ENCODE results near the gene LZTS2. TPM values are rescaled to one million over a fixed set of nuclear protein-coding genes. Genes with fewer than 3 reads are reported as not detected.

The LZTS2 gene
- total and polyA plus RNA-seq, 2 of the 4 experiments (the other 2 are of a cell fraction): 19.2 to 101 TPM

- BruUV-seq (replicated peaks): no TSS peak
- Histone ChIP-seq H2BK120ac (ENCODE audit: low read depth, low read length) (no peak overlapping the region), H3K36me3 (ENCODE audit: control insufficient read depth, insufficient read depth, low read length) (no peaks in the 10 kb centered on the region), H2BK5ac (ENCODE audit: low read depth, low read length, poor library complexity, severe bottlenecking) (no peak overlapping the region), H3K79me1 (ENCODE audit: low read depth in 1 of 2, low read length in 2 of 2) (peaks cover 4 to 33% of the 10 kb centered on the region in 2 experiments), H3K56ac (ENCODE audit: extremely low read depth, insufficient read depth, low read length) (no peak overlapping the region), H4K8ac (ENCODE audit: low read depth in 2 of 2, low read length in 2 of 2) (no peak overlapping the region), H3K4ac (ENCODE audit: low read depth, low read length) (no peak overlapping the region), H4K5ac (ENCODE audit: low read depth, low read length) (no peak overlapping the region), H2AFZ (replicated peaks; ENCODE audit: low read length, poor library complexity) (no peak overlapping the region), H3K9me1 (ENCODE audit: insufficient read depth, low read length) (no peaks in the 10 kb centered on the region), H3K27me3 (ENCODE audit: control insufficient read depth, insufficient read depth, low read length) (no peaks in the 10 kb centered on the region), H4K20me1 (ENCODE audit: insufficient read depth, low read length) (no peaks in the 10 kb centered on the region; the same call in none of the 2 replicates), H3K4me2 (ENCODE audit: low read depth, low read length) (no peak overlapping the region), H3K9ac (ENCODE audit: low read depth, low read length) (no peak overlapping the region), H2BK15ac (ENCODE audit: low read depth, low read length) (no peak overlapping the region), H4K91ac (ENCODE audit: insufficient read depth, low read depth, low read length) (no peak overlapping the region), H3K27ac (ENCODE audit: insufficient read depth, low read length) (no peak overlapping the region), H3K14ac (replicated peaks; ENCODE audit: low read depth, low read length) (no peak overlapping the region), H2AK9ac (replicated peaks; ENCODE audit: low read depth, low read length, poor library complexity) (no peak overlapping the region), H2BK20ac (ENCODE audit: low read depth, low read length) (no peak overlapping the region), H3K18ac (ENCODE audit: low read depth, low read length) (no peak overlapping the region), H3K23ac (ENCODE audit: low read depth, low read length) (no peak overlapping the region), H2AK5ac (ENCODE audit: low read depth, low read length) (no peak overlapping the region), H3K9me3 (ENCODE audit: control insufficient read depth, insufficient read depth, low read length) (no peaks in the 10 kb centered on the region), H3K4me1 (ENCODE audit: control insufficient read depth, insufficient read depth, low read length) (peaks cover 7% of the 10 kb centered on the region), H3K4me3 (ENCODE audit: insufficient read depth, low read depth, low read length) (no peak overlapping the region)
- intact Hi-C loops (cut with micrococcal nuclease): no loop called here
- ATAC-seq (ENCODE audit: low read depth): no peak
- WGBS, 2 experiments (ENCODE audit: extremely low coverage in 2 of 2, insufficient read length in 1 of 2): 100% methylated on average over 1 of the region's 4 CpGs; no CpG with 5 or more reads in 1 of the 2 experiments
- no peak for TF ChIP-seq CEBPB (IDR thresholded peaks at IDR 0.05; ENCODE audit: low read depth, low read length)
- TF ChIP-seq FOS (IDR thresholded peaks at IDR 0.05; ENCODE audit: low read depth, low read length): no peak
- TF ChIP-seq, protein P1, sequence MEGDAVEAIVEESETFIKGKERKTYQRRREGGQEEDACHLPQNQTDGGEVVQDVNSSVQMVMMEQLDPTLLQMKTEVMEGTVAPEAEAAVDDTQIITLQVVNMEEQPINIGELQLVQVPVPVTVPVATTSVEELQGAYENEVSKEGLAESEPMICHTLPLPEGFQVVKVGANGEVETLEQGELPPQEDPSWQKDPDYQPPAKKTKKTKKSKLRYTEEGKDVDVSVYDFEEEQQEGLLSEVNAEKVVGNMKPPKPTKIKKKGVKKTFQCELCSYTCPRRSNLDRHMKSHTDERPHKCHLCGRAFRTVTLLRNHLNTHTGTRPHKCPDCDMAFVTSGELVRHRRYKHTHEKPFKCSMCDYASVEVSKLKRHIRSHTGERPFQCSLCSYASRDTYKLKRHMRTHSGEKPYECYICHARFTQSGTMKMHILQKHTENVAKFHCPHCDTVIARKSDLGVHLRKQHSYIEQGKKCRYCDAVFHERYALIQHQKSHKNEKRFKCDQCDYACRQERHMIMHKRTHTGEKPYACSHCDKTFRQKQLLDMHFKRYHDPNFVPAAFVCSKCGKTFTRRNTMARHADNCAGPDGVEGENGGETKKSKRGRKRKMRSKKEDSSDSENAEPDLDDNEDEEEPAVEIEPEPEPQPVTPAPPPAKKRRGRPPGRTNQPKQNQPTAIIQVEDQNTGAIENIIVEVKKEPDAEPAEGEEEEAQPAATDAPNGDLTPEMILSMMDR (conservative IDR thresholded peaks at IDR 0.05; ENCODE audit: low read depth, low read length): no peak
- TF ChIP-seq ELK1 (IDR thresholded peaks at IDR 0.05; ENCODE audit: borderline replicate concordance, low read depth, low read length): no peak
- no peak for TF ChIP-seq SMC3 (IDR thresholded peaks at IDR 0.05; ENCODE audit: low read depth, low read length)
- TF ChIP-seq NFE2L2 (IDR thresholded peaks at IDR 0.05; ENCODE audit: low read depth, low read length): no peak
- no peak for TF ChIP-seq MAFK (IDR thresholded peaks at IDR 0.05; ENCODE audit: low read depth, low read length)
- TF ChIP-seq POLR2A (IDR thresholded peaks at IDR 0.05; ENCODE audit: low read depth, low read length): no peak
- no peak for TF ChIP-seq MXI1 (IDR thresholded peaks at IDR 0.05; ENCODE audit: borderline replicate concordance, low read depth, low read length)
- no peak for TF ChIP-seq BHLHE40 (IDR thresholded peaks at IDR 0.05; ENCODE audit: low read depth, low read length)
- no peak for TF ChIP-seq RAD21 (IDR thresholded peaks at IDR 0.05; ENCODE audit: low read length)
- no peak for TF ChIP-seq USF2 (IDR thresholded peaks at IDR 0.05; ENCODE audit: low read depth, low read length)
- TF ChIP-seq RCOR1 (IDR thresholded peaks at IDR 0.05; ENCODE audit: insufficient replicate concordance, low read length): no peak
- in situ Hi-C loops (cut with MboI; ENCODE audit: low sequenced_read_pairs): no loop called here
- DNase-seq: no peak
- ChIA-PET POLR2A (ENCODE audit: unreplicated experiment) (no interaction called here), CTCF (interaction anchor here (1.4 to 1.5 kb wide), 2 partner anchors 10 to 86 kb away, joined by 5 to 7 read pairs; no protein-coding TSS in a partner anchor)
- dilution Hi-C loops (cut with HindIII; ENCODE audit: low sequenced_read_pairs, unreplicated experiment): no loop called here
Measured at GRCh38 chr10:101056365-101057151, 57.0 kb downstream of the LZTS2 start.

Data from IMR-90 (cell line).